GM12874 (cell line): ENCODE results near the gene SCAMP5.
A peak's percentile ranks its signal among the peaks of the same experiment; 100 is the strongest.

Source experiments
- CTCF ChIP-seq: IDR thresholded peaks from 2 replicates; pipeline ENCODE4 v1.5.1; 2011; ENCODE audit warnings: low read depth, mild to moderate bottlenecking, control low read depth, low read length, moderate library complexity; ENCODE audit not compliant: insufficient read depth

The SCAMP5 gene

DNA sequence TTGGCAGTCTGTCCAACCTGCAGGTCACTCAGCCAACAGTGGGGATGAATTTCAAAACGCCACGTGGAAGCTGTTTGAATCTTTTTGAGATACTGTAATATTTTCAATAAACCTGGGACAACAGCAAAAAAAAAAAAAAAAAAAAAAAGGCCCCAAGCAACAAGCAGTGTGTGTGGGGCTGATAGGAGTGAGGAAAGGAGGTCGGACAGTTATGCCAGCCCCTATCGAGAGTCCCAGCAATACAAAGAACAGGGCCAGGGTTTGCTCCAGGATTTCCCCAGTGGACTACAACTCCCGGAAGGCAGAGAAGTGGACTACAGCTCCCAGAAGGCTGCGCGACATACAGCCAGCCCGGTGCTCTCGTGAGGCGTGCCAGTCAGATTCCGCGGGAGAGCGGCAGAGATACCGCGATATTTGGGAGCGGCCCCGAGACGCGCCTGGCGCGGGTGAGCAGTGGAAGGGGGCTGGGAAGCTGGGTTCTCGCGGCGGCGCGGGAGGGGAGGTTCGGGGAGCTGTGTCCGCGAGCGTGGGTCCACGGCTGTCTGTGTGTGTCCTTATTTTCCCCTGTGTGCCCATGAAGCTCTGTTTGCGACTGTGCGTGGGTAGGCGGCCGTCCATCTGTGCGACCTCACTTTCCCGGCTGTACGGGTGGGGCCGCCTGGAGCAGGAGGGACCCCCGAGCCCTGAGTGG, 28.0 kb downstream of the SCAMP5 start, which contains the start of gene PPCDC:
TSS of gene PPCDC (plus strand) at position 410 of the 691 bp plus-strand sequence. CDS start 4,729 bp downstream, outside the sequence.
- TF ChIP-seq CTCF: no peak

- TF ChIP-seq CTCF: no peak
Measured at GRCh38 chr15:75023872-75024636, 28.7 kb downstream of the SCAMP5 start.

- no peak for TF ChIP-seq CTCF
Measured at GRCh38 chr15:75025107-75025506, 29.7 kb downstream of the SCAMP5 start.

DNA sequence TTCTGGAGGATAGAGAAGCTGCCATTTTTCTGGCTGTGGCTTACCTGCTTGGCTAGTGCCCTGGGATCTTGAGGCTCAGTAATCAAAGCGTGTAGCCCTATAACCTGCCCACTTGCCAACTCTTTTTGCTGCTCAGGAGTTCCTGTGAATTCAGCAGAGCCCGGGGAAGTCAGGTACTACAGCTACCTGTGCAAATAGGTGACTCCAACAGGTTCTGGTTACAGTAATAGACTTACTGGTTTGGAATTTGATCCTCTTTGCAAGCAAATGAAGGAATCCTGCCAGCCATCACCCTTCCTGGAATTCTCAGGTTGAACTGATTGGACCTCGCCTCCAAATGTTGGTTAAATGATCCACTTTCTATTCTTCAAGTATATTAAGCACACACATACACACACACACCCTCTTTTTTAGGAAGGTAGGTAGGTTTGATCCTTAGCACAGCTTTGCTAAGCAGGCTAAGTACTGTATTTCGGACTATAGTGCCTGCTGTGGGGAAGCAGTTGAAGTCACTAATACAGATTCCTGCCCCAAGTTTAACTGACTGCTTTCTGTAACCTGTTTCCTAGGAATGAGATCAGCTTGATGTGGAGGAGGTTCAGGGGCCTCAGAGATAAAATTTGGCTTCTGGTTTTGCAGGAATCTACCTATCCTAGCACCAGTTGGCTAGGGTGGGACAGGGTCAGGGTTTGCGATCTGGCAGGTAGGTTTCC, 30.3 kb downstream of the SCAMP5 start:
- TF ChIP-seq CTCF: no peak

GRCh38 chr15:75027551-75027950, 32.2 kb downstream of the SCAMP5 start:
- TF ChIP-seq CTCF: no peak

DNA sequence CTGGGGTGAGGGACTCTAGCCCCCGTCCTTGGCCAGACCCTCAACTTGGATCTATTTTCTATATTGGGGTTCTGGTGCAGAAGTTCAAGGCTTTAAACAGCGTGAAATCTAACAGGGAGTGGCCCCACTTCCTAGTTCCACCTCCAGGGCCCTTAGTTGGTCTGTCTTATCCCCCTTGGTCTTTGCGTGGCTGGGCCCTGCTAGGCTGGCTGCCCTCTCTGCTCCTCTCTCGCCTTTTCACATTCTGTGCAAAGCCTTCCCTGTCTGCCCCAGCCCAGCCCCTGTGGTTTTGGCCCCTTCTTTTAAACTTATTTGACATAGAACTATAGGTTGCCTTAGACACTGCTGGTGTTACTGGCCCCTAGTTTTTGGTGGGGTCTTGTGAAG, 33.6 kb downstream of the SCAMP5 start:
- TF ChIP-seq CTCF: no peak

DNA sequence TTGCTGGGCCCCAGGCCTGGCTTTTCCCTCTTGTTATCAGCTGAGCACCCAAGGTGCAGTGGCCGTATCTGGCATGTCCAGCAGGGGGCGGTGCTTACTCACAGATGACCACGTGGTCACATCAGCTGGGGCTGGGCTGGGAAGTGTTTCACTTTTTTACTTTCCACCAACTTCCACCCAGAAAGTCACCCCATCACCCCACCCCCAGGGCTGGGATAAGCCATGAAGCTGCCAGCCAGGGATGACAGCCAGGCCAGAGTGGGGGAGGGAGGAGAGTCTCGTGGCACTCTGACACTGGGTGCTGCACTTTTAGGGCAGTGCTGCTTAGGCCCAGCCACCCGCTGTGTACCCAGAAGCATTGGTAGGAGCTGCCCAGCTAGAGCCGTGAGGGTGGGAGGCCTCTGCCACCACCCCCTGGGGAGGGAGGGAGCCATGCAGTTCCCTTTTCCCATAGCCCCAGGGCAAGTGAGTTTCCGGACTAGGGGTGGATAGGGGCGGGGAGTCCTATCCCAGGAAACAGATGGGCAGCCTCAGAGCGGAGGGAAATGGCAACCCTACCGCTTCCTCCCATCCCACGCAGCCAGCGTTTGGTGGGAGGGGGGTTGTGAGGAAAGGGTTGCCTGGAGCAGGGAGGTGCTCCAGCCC, 34.1 kb downstream of the SCAMP5 start:
- peak; percentile 90 for TF ChIP-seq CTCF
